Tibial nerve (tissue), 4 donors: Measurements from ENCODE around the gene PCDH12. TPM values are rescaled to one million over a fixed set of nuclear protein-coding genes. Genes with fewer than 3 reads are reported as not detected.
A peak's percentile ranks its signal among the peaks of the same experiment; 100 is the strongest.

ENCODE experiments used
- DNase-seq, 2 donors: peaks; one replicate each; pipeline ENCODE4 v3.0.0-alpha.2; 2019; ENCODE audit warnings: low spot score in 2 of 2
- H3K27ac ChIP-seq, 4 donors: fragments of 200-600 bp; sonication (generic) in 3 of 4; one replicate each; pipeline ENCODE4 v1.5.1; 2017 to 2019; ENCODE audit warnings: mild to moderate bottlenecking in 1 of 4
- H3K27me3 ChIP-seq, 2 donors: fragments of 200-600 bp; sonication (generic) in 1 of 2; one replicate each; pipeline versions ENCODE4 v1.5.1 to v1.6.0; 2017 to 2019
- H3K36me3 ChIP-seq, 3 donors: fragments of 200-600 bp; sonication (generic); one replicate each; pipeline ENCODE4 v1.5.1; 2018 to 2019
- H3K4me1 ChIP-seq, 4 donors: fragments of 200-600 bp; sonication (generic) in 3 of 4; one replicate each; pipeline ENCODE4 v1.5.1; 2017 to 2019
- H3K4me3 ChIP-seq, 4 donors: fragments of 200-600 bp; sonication (generic) in 3 of 4; one replicate each; pipeline ENCODE4 v1.5.1; 2017 to 2019; ENCODE audit warnings: mild to moderate bottlenecking in 1 of 4, moderate library complexity in 1 of 4
- H3K9me3 ChIP-seq, 4 donors: fragments of 200-600 bp; sonication (generic) in 3 of 4; one replicate each; pipeline ENCODE4 v1.5.1; 2017 to 2019
- CTCF ChIP-seq, 5 experiments: fragments of 200-600 bp in 3 of 5; fragments of 450-650 bp in 2 of 5; sonication (generic) in 3 of 5; IDR thresholded peaks; one replicate each; pipeline ENCODE4 v1.5.1; 2016 to 2019; ENCODE audit warnings: antibody characterized with exemption in 5 of 5, mild to moderate bottlenecking in 3 of 5, moderate library complexity in 2 of 5
- EP300 ChIP-seq, 2 donors: sonication (generic); formaldehyde crosslinking; IDR thresholded peaks; one replicate each; pipeline ENCODE4 v1.6.1; 2017; ENCODE audit warnings: antibody characterized with exemption in 2 of 2, mild to moderate bottlenecking in 1 of 2
- POLR2A ChIP-seq, 2 donors: fragments of 450-650 bp; IDR thresholded peaks; one replicate each; pipeline ENCODE4 v1.6.1; 2017; ENCODE audit warnings: antibody characterized with exemption in 2 of 2, mild to moderate bottlenecking in 2 of 2, moderate library complexity in 2 of 2
- WGBS, 2 donors: methylation state at CpG; one replicate each; pipeline ENCODE4 v1.1.5; 2018; 5-methylcytosine and 5-hydroxymethylcytosine counted together
- total RNA-seq, 4 donors: library from RNA; depleted of rRNA; stranded (reverse); fragments of >200 nt; gene quantifications; one replicate each; pipeline ENCODE4 v1.1.0, GENCODE V29; 2016

Gene PCDH12
- total RNA-seq: 1 to 10 TPM; 1.0 to 4.5 (median 2.6) TPM

GRCh38 chr5:141958113-141958512 lies at the start of gene PCDH12:
TSS of gene PCDH12 (minus strand) at chr5:141958202. CDS start at chr5:141957851, 351 bp downstream.
- peak within 1 kb of the TSS in 2 of 4 donors; percentile 33 to 48 for H3K27ac ChIP-seq
- no peaks in the 10 kb centered on the region for H3K27me3 ChIP-seq
- WGBS, 2 donors: 16 to 22% methylated on average over 7 of the region's 7 CpGs
- H3K4me1 ChIP-seq: peaks cover 0 to 42% (median 3%) of the 10 kb centered on the region in 4 donors
- peaks cover 0 to 7% (median 0%) of the 10 kb centered on the region in 3 donors for H3K36me3 ChIP-seq
- TF ChIP-seq POLR2A (IDR thresholded peaks at IDR 0.05) (no peak), EP300 (IDR thresholded peaks at IDR 0.05) (peak in 1 of 2 donors; percentile 17), CTCF (IDR thresholded peaks at IDR 0.05) (peak in 1 of 5 experiments; percentile 6)
- peak within 1 kb of the TSS in 1 of 4 donors; percentile 22 for H3K4me3 ChIP-seq
- no peak for DNase-seq
- H3K9me3 ChIP-seq: no peaks in the 10 kb centered on the region

GRCh38 chr5:142007237-142007544 lies 49.2 kb upstream of the PCDH12 start:
- no peaks in the 10 kb centered on the region for H3K9me3 ChIP-seq
- peaks cover 0 to 91% (median 2%) of the 10 kb centered on the region in 3 donors for H3K36me3 ChIP-seq
- peaks cover 0 to 18% (median 2%) of the 10 kb centered on the region in 4 donors for H3K4me1 ChIP-seq
- DNase-seq: no peak
- no peak overlapping the region for H3K27ac ChIP-seq
- H3K4me3 ChIP-seq: no peak overlapping the region
- TF ChIP-seq POLR2A (IDR thresholded peaks at IDR 0.05) (no peak), EP300 (IDR thresholded peaks at IDR 0.05) (no peak), CTCF (IDR thresholded peaks at IDR 0.05) (no peak)
- no peaks in the 10 kb centered on the region for H3K27me3 ChIP-seq
- WGBS, 2 donors: 82 to 88% methylated on average over 1 of the region's 1 CpG

GRCh38 chr5:142006363-142007236 lies 48.6 kb upstream of the PCDH12 start:
- Histone ChIP-seq H3K4me3 (no peak overlapping the region), H3K36me3 (peaks cover 0 to 95% (median 2%) of the 10 kb centered on the region in 3 donors), H3K27me3 (no peaks in the 10 kb centered on the region), H3K27ac (no peak overlapping the region), H3K9me3 (no peaks in the 10 kb centered on the region), H3K4me1 (peaks cover 0 to 12% (median 0%) of the 10 kb centered on the region in 4 donors)
- 58 to 69% methylated on average over 3 of the region's 3 CpGs for WGBS, 2 donors
- DNase-seq: no peak
- TF ChIP-seq EP300 (IDR thresholded peaks at IDR 0.05): no peak
- TF ChIP-seq CTCF (IDR thresholded peaks at IDR 0.05): no peak
- no peak for TF ChIP-seq POLR2A (IDR thresholded peaks at IDR 0.05)

- TF ChIP-seq POLR2A (IDR thresholded peaks at IDR 0.05): no peak
- no peak for TF ChIP-seq EP300 (IDR thresholded peaks at IDR 0.05)
- no peak for TF ChIP-seq CTCF (IDR thresholded peaks at IDR 0.05)
- no peak for DNase-seq
- Histone ChIP-seq H3K4me3 (no peak overlapping the region), H3K27me3 (no peaks in the 10 kb centered on the region), H3K4me1 (peaks cover 0 to 7% (median 0%) of the 10 kb centered on the region in 4 donors), H3K27ac (no peak overlapping the region), H3K9me3 (no peaks in the 10 kb centered on the region), H3K36me3 (peaks cover 2 to 94% (median 4%) of the 10 kb centered on the region in 3 donors)
- 56 to 65% methylated on average over 2 of the region's 2 CpGs for WGBS, 2 donors
Measured at GRCh38 chr5:142003266-142003800, 45.3 kb upstream of the PCDH12 start.
